Body of pancreas (tissue), 4 donors: ENCODE measurements around the gene CCSER1. TPM values are rescaled to one million over a fixed set of nuclear protein-coding genes. Genes with fewer than 3 reads are reported as not detected.
"Not testable (repeated sequence)": the region's sequence is repeated elsewhere in the genome, so short reads cannot be mapped to it uniquely, and the experiment has no call there.

Experiments used
- ATAC-seq: fragments of 150-250 bp; one replicate; pipeline ENCODE4 v1.9.1; 2016
- DNase-seq, 4 donors: peaks; one replicate each; pipeline ENCODE4 v3.0.0-alpha.2; 2019
- H3K27ac ChIP-seq, 4 donors: fragments of 200-600 bp; sonication (generic); 1 replicate in 3 of 4; 2 replicates in 1 of 4; pipeline versions ENCODE4 v1.5.1 to v1.6.1; 2016 to 2019; ENCODE audit warnings: mild to moderate bottlenecking in 1 of 4, mixed read lengths in 1 of 4, moderate library complexity in 1 of 4
- H3K27me3 ChIP-seq, 2 donors: fragments of 200-600 bp; sonication (generic); one replicate each; pipeline ENCODE4 v1.6.0; 2016; ENCODE audit warnings: mild to moderate bottlenecking in 1 of 2
- H3K36me3 ChIP-seq, 2 donors: fragments of 200-600 bp; sonication (generic); replicated peaks in 1 of 2; 2 replicates each; pipeline ENCODE4 v1.5.1; 2016; ENCODE audit warnings: low read depth in 2 of 2; ENCODE audit not compliant: insufficient read depth in 1 of 2
- H3K4me1 ChIP-seq: fragments of 200-600 bp; sonication (generic); one replicate; pipeline ENCODE4 v1.6.0; 2016
- H3K4me3 ChIP-seq, 2 donors: fragments of 200-600 bp; sonication (generic); 1 replicate in 1 of 2; 2 replicates in 1 of 2; pipeline ENCODE4 v1.5.1; 2016 to 2019
- H3K9me3 ChIP-seq, 3 donors: fragments of 200-600 bp; sonication (generic); 1 replicate in 2 of 3; 2 replicates in 1 of 3; pipeline ENCODE4 v1.5.1; 2016
- POLR2A ChIP-seq, 3 donors: fragments of 450-650 bp; IDR thresholded peaks; one replicate each; pipeline ENCODE4 v1.6.1; 2016; ENCODE audit warnings: antibody characterized with exemption in 3 of 3, mild to moderate bottlenecking in 2 of 3
- WGBS, 2 donors: methylation state at CpG; one replicate each; pipeline ENCODE4 v1.1.5; 2017; 5-methylcytosine and 5-hydroxymethylcytosine counted together
- intact Hi-C: fragments of 100-400 bp; cut with DNase I; formaldehyde crosslinking; loops from one replicate; pipeline ENCODE4 v1.15.1; 2023
- total RNA-seq, 2 donors: library from RNA; depleted of rRNA; stranded (reverse); fragments of >200 nt; gene quantifications; one replicate each; pipeline ENCODE4 v1.1.0, GENCODE V29; 2016
- TF ChIP-seq, protein P1 (sequence below), 7 experiments: fragments of 450-650 bp in 4 of 7; fragments of 200-600 bp in 3 of 7; sonication (generic) in 3 of 7; IDR thresholded peaks; one replicate each; pipeline ENCODE4 v1.5.1; 2016 to 2019; ENCODE audit warnings: antibody characterized with exemption in 7 of 7

The CCSER1 gene
- total RNA-seq, 2 donors from 2014 or later: 13.2 to 14.5 TPM

DNA sequence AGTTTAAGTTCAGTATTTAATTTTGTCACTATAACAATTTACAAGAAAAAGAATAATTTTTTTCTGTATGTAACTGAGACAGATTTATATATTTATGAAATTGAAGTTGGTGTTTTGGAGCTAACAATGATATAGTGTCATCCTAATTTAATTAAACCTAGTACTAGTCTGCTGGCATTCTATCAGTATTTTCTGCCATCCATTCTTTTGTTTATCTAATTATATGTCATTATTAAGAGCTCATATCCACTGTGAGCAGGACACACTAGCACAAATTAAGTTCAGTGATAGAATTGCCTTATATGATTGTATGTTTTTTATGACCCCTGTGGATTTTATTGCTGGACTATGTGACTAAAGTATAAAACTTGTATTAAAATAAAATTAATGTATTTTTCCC is 996.5 kb downstream of the CCSER1 start:
- Histone ChIP-seq H3K36me3 (no peaks in the 10 kb centered on the region), H3K4me1 (no peaks in the 10 kb centered on the region), H3K27ac (no peak overlapping the region), H3K9me3 (no peaks in the 10 kb centered on the region), H3K4me3 (no peak overlapping the region), H3K27me3 (no peaks in the 10 kb centered on the region)
- DNase-seq (no peak), ATAC-seq (no peak)
- TF ChIP-seq POLR2A (IDR thresholded peaks at IDR 0.05): no peak
- TF ChIP-seq, protein P1, sequence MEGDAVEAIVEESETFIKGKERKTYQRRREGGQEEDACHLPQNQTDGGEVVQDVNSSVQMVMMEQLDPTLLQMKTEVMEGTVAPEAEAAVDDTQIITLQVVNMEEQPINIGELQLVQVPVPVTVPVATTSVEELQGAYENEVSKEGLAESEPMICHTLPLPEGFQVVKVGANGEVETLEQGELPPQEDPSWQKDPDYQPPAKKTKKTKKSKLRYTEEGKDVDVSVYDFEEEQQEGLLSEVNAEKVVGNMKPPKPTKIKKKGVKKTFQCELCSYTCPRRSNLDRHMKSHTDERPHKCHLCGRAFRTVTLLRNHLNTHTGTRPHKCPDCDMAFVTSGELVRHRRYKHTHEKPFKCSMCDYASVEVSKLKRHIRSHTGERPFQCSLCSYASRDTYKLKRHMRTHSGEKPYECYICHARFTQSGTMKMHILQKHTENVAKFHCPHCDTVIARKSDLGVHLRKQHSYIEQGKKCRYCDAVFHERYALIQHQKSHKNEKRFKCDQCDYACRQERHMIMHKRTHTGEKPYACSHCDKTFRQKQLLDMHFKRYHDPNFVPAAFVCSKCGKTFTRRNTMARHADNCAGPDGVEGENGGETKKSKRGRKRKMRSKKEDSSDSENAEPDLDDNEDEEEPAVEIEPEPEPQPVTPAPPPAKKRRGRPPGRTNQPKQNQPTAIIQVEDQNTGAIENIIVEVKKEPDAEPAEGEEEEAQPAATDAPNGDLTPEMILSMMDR (IDR thresholded peaks at IDR 0.05): no peak
- intact Hi-C loops: no loop called here

DNA sequence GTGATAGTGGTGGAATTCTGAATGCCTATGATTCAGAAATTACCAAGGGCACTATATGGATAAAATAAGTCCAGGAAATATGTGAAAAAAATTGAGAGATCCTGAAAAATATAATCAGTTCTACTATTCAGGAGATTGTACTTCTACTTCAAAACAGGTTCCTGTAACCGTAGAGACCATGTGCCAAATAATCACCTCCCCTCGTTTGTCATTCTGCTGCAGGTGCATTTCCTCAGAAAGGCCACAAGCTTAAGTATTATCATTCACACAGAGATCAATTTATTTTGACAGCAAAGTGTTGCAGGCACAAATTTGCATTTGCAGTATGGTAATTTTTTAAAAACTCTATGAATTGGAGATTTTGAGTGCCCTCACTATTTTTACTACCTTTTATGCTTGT is 1000.0 kb downstream of the CCSER1 start:
- intact Hi-C loops: no loop called here
- H3K4me1 ChIP-seq: no peaks in the 10 kb centered on the region
- no peak overlapping the region for H3K4me3 ChIP-seq
- H3K27me3 ChIP-seq: no peaks in the 10 kb centered on the region
- no peaks in the 10 kb centered on the region for H3K36me3 ChIP-seq
- TF ChIP-seq, protein P1 (IDR thresholded peaks at IDR 0.05): no peak
- no peak for TF ChIP-seq POLR2A (IDR thresholded peaks at IDR 0.05)
- DNase-seq (no peak), ATAC-seq (no peak)
- H3K27ac ChIP-seq: no peak overlapping the region
- H3K9me3 ChIP-seq: no peaks in the 10 kb centered on the region
- 6 to 13% methylated on average over 2 of the region's 2 CpGs for WGBS, 2 donors

DNA sequence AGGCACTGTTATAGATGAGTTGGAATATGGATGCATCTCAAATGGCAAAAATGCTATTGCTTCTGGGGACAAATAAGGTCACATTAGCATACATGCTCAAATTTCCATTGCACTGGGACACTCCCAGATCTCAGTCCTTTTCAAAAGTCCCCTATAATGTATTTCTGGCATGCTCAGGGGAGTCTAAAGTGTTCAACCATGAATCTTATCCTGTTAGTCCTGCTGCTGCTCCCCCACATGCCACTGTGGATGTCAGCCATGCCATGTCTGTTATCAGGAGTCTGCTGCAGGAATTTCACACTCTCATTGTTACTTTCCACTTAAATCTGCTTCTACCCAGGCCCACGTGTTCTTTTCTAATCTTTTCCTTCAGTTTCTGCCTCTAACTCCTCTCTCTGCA is 1000.6 kb downstream of the CCSER1 start:
- no peak for ATAC-seq
- H3K9me3 ChIP-seq: no peaks in the 10 kb centered on the region
- H3K4me3 ChIP-seq: no peak overlapping the region
- H3K36me3 ChIP-seq: no peaks in the 10 kb centered on the region
- no peaks in the 10 kb centered on the region for H3K4me1 ChIP-seq
- TF ChIP-seq, protein P1 (IDR thresholded peaks at IDR 0.05): no peak
- TF ChIP-seq POLR2A (IDR thresholded peaks at IDR 0.05): no peak
- no peak for DNase-seq
- WGBS, 2 donors: 0 to 5% methylated on average over 1 of the region's 1 CpG
- no peak overlapping the region for H3K27ac ChIP-seq
- H3K27me3 ChIP-seq: no peaks in the 10 kb centered on the region
- intact Hi-C loops: no loop called here

DNA sequence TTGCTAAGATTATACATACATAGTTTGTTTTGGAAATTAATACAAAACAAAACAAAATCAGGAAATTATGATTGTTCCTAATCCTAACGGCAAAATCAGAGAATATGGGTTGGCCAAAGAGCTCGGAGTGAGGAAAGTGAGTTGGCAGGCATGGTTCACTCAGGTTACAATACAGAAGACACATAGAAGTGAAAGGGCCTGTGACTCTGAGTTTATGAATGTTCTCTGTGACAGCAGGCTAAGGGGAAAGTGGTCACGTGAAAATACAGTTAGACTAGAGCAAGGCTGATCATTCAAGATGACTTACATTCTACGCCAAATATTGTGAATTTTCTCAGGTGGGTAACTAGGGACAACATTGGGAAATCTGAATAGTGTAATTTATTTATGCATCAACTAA is 1001.3 kb downstream of the CCSER1 start:
- intact Hi-C loops: no loop called here
- no peak overlapping the region for H3K4me3 ChIP-seq
- H3K9me3 ChIP-seq: no peaks in the 10 kb centered on the region
- H3K36me3 ChIP-seq: no peaks in the 10 kb centered on the region
- no peaks in the 10 kb centered on the region for H3K27me3 ChIP-seq
- no peak overlapping the region for H3K27ac ChIP-seq
- H3K4me1 ChIP-seq: no peaks in the 10 kb centered on the region
- no peak for TF ChIP-seq POLR2A (IDR thresholded peaks at IDR 0.05)
- TF ChIP-seq, protein P1 (IDR thresholded peaks at IDR 0.05): no peak
- DNase-seq: no peak
- no peak for ATAC-seq
- WGBS, 2 donors: 82 to 87% methylated on average over 4 of the region's 4 CpGs

DNA sequence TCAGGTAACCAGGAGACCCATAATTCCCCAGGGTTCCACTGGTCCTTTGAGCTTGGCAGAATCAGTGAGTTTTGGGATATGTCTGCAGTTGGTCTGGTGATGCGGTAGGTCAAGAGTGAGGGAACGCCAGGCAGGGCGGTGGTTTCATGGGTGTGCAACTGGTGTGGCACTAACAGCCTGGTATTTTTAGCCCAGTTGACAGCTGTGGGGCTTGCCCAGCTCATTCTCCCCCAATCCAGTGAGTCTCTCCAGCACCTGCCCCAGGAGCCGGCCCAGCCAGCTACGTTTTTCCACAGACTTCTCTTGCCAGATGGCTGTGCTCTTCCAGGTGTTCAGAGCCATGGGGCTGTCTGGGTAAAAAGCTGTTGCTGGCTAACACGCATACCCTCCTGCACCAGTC is 1019.9 kb downstream of the CCSER1 start:
- intact Hi-C loops: no loop called here
- 65 to 80% methylated on average over 6 of the region's 6 CpGs for WGBS, 2 donors
- H3K27ac ChIP-seq: no peak overlapping the region
- TF ChIP-seq, protein P1 (IDR thresholded peaks at IDR 0.05): no peak
- TF ChIP-seq POLR2A (IDR thresholded peaks at IDR 0.05): no peak
- peaks cover 0 to 4% (median 0%) of the 10 kb centered on the region in 3 donors for H3K9me3 ChIP-seq
- no peak overlapping the region for H3K4me3 ChIP-seq
- no peaks in the 10 kb centered on the region for H3K4me1 ChIP-seq
- no peaks in the 10 kb centered on the region for H3K36me3 ChIP-seq
- ATAC-seq (no peak), DNase-seq (no peak)
- H3K27me3 ChIP-seq: no peaks in the 10 kb centered on the region

DNA sequence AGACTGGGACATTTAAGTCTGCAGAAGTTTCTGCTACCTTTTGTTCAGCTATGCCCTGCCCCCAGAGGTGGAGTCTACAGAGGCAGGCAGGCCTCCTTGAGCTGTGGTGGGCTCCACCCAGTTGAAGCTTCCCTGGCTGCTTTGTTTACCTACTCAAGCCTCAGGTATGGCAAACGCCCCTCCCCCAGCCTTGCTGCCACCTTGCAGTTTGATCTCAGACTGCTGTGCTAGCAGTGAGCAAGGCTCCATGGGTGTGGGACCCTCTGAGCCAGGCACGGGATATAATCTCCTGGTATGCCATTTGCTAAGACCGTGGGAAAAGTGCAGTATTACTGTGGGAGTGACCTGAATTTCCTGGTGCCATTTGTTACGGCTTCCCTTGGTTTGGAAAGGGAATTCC is 1026.8 kb downstream of the CCSER1 start:
- H3K27ac ChIP-seq, intact Hi-C loops, H3K36me3 ChIP-seq, ATAC-seq, H3K27me3 ChIP-seq, DNase-seq, H3K4me3 ChIP-seq, H3K4me1 ChIP-seq, H3K9me3 ChIP-seq: not testable (repeated sequence)
- 79 to 80% methylated on average over 1 to 4 of the region's 4 CpGs for WGBS, 2 donors

DNA sequence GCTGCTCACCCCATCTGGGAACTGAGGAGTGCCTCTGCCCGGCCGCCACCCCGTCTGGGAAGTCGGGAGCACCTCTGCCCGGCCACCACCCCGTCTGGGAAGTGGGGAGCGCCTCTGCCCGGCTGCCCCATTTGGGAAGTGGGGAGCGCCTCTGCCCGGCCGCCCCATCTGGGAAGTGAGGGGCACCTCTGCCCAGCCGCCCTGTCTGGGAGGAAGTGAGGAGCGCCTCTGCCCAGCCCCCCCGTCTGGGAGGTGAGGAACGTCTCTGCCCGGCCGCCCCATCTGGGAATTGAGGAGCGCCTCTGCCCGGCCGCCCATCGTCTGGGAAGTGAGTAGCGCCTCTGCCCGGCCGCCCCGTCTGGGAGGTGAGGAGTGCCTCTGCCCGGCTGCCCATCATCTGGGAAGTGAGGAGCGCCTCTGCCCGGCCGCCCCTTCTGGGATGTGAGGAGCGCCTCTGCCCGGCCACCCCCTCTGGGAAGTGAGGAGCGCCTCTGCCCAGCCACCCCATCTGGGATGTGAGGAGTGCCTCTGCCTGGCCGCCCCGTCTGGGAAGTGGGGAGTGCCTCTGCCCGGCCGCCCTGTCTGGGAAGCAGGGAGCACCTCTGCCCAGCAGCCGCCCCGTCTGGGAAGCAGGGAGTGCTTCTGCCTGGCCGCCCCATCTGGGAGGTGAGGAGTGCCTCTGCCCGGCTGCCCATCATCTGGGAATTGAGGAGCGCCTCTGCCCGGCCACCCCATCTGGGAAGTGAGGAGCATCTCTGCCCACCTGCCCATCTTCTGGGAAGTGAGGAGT is 1040.9 kb downstream of the CCSER1 start:
- WGBS, 2 donors: 87 to 93% methylated on average over 11 to 33 of the region's 42 CpGs

More for the DNA sequence above, 1040.9 kb downstream of the CCSER1 start:
- ATAC-seq, H3K36me3 ChIP-seq, H3K27me3 ChIP-seq, H3K4me3 ChIP-seq, DNase-seq, H3K27ac ChIP-seq, intact Hi-C loops, H3K9me3 ChIP-seq, H3K4me1 ChIP-seq: not testable (repeated sequence)
